Gastroesophageal sphincter (tissue), 4 donors: ENCODE measurements around the gene SLCO1C1. TPM values are rescaled to one million over a fixed set of nuclear protein-coding genes. Genes with fewer than 3 reads are reported as not detected.

Source experiments
- ATAC-seq: fragments of 150-250 bp; one replicate; pipeline ENCODE4 v1.9.1; 2016; ENCODE audit warnings: mild to moderate bottlenecking, moderate library complexity
- H3K27ac ChIP-seq, 4 donors: fragments of 200-600 bp; sonication (generic) in 3 of 4; 1 replicate in 3 of 4; 2 replicates in 1 of 4; pipeline ENCODE4 v1.5.1; 2016 to 2019
- H3K27me3 ChIP-seq: fragments of 200-600 bp; sonication (generic); one replicate; pipeline ENCODE4 v1.5.1; 2019
- H3K36me3 ChIP-seq, 2 donors: fragments of 200-600 bp; sonication (generic); one replicate each; pipeline ENCODE4 v1.5.1; 2019; ENCODE audit warnings: control low read depth in 1 of 2
- H3K4me1 ChIP-seq, 3 donors: fragments of 200-600 bp; sonication (generic); 1 replicate in 2 of 3; 2 replicates in 1 of 3; pipeline ENCODE4 v1.5.1; 2016 to 2019; ENCODE audit warnings: control low read depth in 2 of 3
- H3K4me3 ChIP-seq, 2 donors: fragments of 200-600 bp; sonication (generic); one replicate each; pipeline ENCODE4 v1.5.1; 2019; ENCODE audit warnings: mild to moderate bottlenecking in 1 of 2, moderate library complexity in 1 of 2
- H3K9me3 ChIP-seq, 3 donors: fragments of 200-600 bp; sonication (generic); one replicate each; pipeline ENCODE4 v1.5.1; 2017 to 2019; ENCODE audit warnings: control low read depth in 2 of 3
- CTCF ChIP-seq, 4 experiments: fragments of 200-600 bp in 2 of 4; fragments of 450-650 bp in 2 of 4; sonication (generic) in 1 of 4; IDR thresholded peaks; one replicate each; pipeline ENCODE4 v1.5.1; 2017 to 2019; ENCODE audit warnings: antibody characterized with exemption in 4 of 4, mild to moderate bottlenecking in 2 of 4, moderate library complexity in 2 of 4
- EP300 ChIP-seq: sonication (generic); formaldehyde crosslinking; IDR thresholded peaks from one replicate; pipeline ENCODE4 v1.6.1; 2017; ENCODE audit warnings: antibody characterized with exemption, mild to moderate bottlenecking
- POLR2A ChIP-seq, 2 donors: fragments of 450-650 bp; IDR thresholded peaks; one replicate each; pipeline ENCODE4 v1.6.1; 2017; ENCODE audit warnings: antibody characterized with exemption in 2 of 2, mild to moderate bottlenecking in 2 of 2, moderate library complexity in 1 of 2
- POLR2AphosphoS5 ChIP-seq: sonication (generic); formaldehyde crosslinking; IDR thresholded peaks from one replicate; pipeline ENCODE4 v1.6.1; 2017; ENCODE audit warnings: antibody characterized with exemption
- WGBS, 2 donors: methylation state at CpG; one replicate each; pipeline ENCODE4 v1.1.5; 2018; ENCODE audit warnings: low coverage in 1 of 2; 5-methylcytosine and 5-hydroxymethylcytosine counted together
- total RNA-seq, 4 donors: library from RNA; depleted of rRNA; stranded (reverse); fragments of >200 nt; gene quantifications; one replicate each; pipeline ENCODE4 v1.1.0, GENCODE V29; 2016

The SLCO1C1 gene
- total RNA-seq, 4 donors from 2014 or later = 0.40 to 0.93 (median 0.73) TPM

GRCh38 chr12:20711846-20712245 lies 16.7 kb downstream of the SLCO1C1 start:
- ATAC-seq = no peak
- 59 to 97% methylated on average over 3 of the region's 3 CpGs for WGBS, 2 donors
- TF ChIP-seq EP300 = no peak
- no peak for TF ChIP-seq CTCF (IDR thresholded peaks at IDR 0.05)
- TF ChIP-seq POLR2AphosphoS5 = no peak
- TF ChIP-seq POLR2A (IDR thresholded peaks at IDR 0.05) = no peak
- Histone ChIP-seq H3K4me3 (no peak overlapping the region), H3K36me3 (no peaks in the 10 kb centered on the region), H3K27ac (no peak overlapping the region), H3K9me3 (no peaks in the 10 kb centered on the region), H3K27me3 (no peaks in the 10 kb centered on the region), H3K4me1 (no peaks in the 10 kb centered on the region)

GRCh38 chr12:20716037-20716436 lies 20.9 kb downstream of the SLCO1C1 start:
- no peak overlapping the region for H3K27ac ChIP-seq
- no peak for ATAC-seq

GRCh38 chr12:20716985-20717384 lies 21.9 kb downstream of the SLCO1C1 start:
- ATAC-seq = no peak
- Histone ChIP-seq H3K27me3 (no peaks in the 10 kb centered on the region), H3K27ac (no peak overlapping the region), H3K4me3 (no peak overlapping the region), H3K9me3 (no peaks in the 10 kb centered on the region), H3K4me1 (no peaks in the 10 kb centered on the region), H3K36me3 (no peaks in the 10 kb centered on the region)
- TF ChIP-seq CTCF (IDR thresholded peaks at IDR 0.05) (no peak), POLR2AphosphoS5 (no peak), EP300 (no peak), POLR2A (IDR thresholded peaks at IDR 0.05) (no peak)
- 87 to 90% methylated on average over 1 of the region's 1 CpG for WGBS, 2 donors

More at GRCh38 chr12:20716037-20716436, 20.9 kb downstream of the SLCO1C1 start:
- Histone ChIP-seq H3K36me3 (no peaks in the 10 kb centered on the region), H3K4me1 (no peaks in the 10 kb centered on the region), H3K4me3 (no peak overlapping the region), H3K9me3 (no peaks in the 10 kb centered on the region), H3K27me3 (no peaks in the 10 kb centered on the region)
- TF ChIP-seq POLR2A (IDR thresholded peaks at IDR 0.05) = no peak
- no peak for TF ChIP-seq EP300
- TF ChIP-seq CTCF (IDR thresholded peaks at IDR 0.05) = no peak
- no peak for TF ChIP-seq POLR2AphosphoS5
- 61 to 80% methylated on average over 1 to 2 of the region's 2 CpGs for WGBS, 2 donors

- no peaks in the 10 kb centered on the region for H3K27me3 ChIP-seq
- 82 to 85% methylated on average over 4 of the region's 4 CpGs for WGBS, 2 donors
- H3K4me1 ChIP-seq = no peaks in the 10 kb centered on the region
- TF ChIP-seq POLR2A (IDR thresholded peaks at IDR 0.05) = no peak
- TF ChIP-seq EP300 = no peak
- no peak for TF ChIP-seq CTCF (IDR thresholded peaks at IDR 0.05)
- no peak for TF ChIP-seq POLR2AphosphoS5
- no peaks in the 10 kb centered on the region for H3K9me3 ChIP-seq
- H3K27ac ChIP-seq = no peak overlapping the region
- ATAC-seq = no peak
- no peaks in the 10 kb centered on the region for H3K36me3 ChIP-seq
- H3K4me3 ChIP-seq = no peak overlapping the region
Measured at GRCh38 chr12:20718294-20718693, 23.2 kb downstream of the SLCO1C1 start.

GRCh38 chr12:20722142-20722541 lies 27.0 kb downstream of the SLCO1C1 start:
- no peaks in the 10 kb centered on the region for H3K4me1 ChIP-seq
- no peaks in the 10 kb centered on the region for H3K36me3 ChIP-seq
- H3K4me3 ChIP-seq = no peak overlapping the region
- no peak overlapping the region for H3K27ac ChIP-seq
- ATAC-seq = no peak
- 56 to 64% methylated on average over 1 of the region's 1 CpG for WGBS, 2 donors
- no peak for TF ChIP-seq CTCF (IDR thresholded peaks at IDR 0.05)
- no peak for TF ChIP-seq POLR2A (IDR thresholded peaks at IDR 0.05)
- no peak for TF ChIP-seq POLR2AphosphoS5
- TF ChIP-seq EP300 = no peak
- H3K9me3 ChIP-seq = no peaks in the 10 kb centered on the region
- H3K27me3 ChIP-seq = no peaks in the 10 kb centered on the region
